HG02798 (cell line): ENCODE data around the gene ARRB1.
"Not testable (repeated sequence)": the region's sequence is repeated elsewhere in the genome, so short reads cannot be mapped to it uniquely, and the experiment has no call there.

ENCODE experiments used
- ATAC-seq: cut with Tn5 transposase; IDR thresholded peaks from one replicate; pipeline ENCODE4 v1.9.1; 2021; ENCODE audit warnings: mild to moderate bottlenecking; ENCODE audit not compliant: unreplicated experiment, poor library complexity

ARRB1 gene

GRCh38 chr11:75277991-75278790 lies 73.3 kb downstream of the ARRB1 start:
- ATAC-seq = no peak

GRCh38 chr11:75277211-75277805 lies 74.2 kb downstream of the ARRB1 start:
- ATAC-seq = no peak

- ATAC-seq = no peak
Measured at GRCh38 chr11:75276686-75277085, 74.8 kb downstream of the ARRB1 start.

- no peak for ATAC-seq
Measured at GRCh38 chr11:75276186-75276585, 75.3 kb downstream of the ARRB1 start.

GRCh38 chr11:75275581-75275980 lies 75.9 kb downstream of the ARRB1 start:
- ATAC-seq = no peak

- ATAC-seq = not testable (repeated sequence)
Measured at GRCh38 chr11:75274716-75275115, 76.7 kb downstream of the ARRB1 start.

GRCh38 chr11:75273411-75274391 lies 77.8 kb downstream of the ARRB1 start:
- ATAC-seq = no peak

- no peak for ATAC-seq
Measured at GRCh38 chr11:75272821-75273301, 78.6 kb downstream of the ARRB1 start.

- no peak for ATAC-seq
Measured at GRCh38 chr11:75272391-75272790, 79.1 kb downstream of the ARRB1 start.

GRCh38 chr11:75271730-75272129 lies 79.7 kb downstream of the ARRB1 start:
- no peak for ATAC-seq

- ATAC-seq = no peak
Measured at GRCh38 chr11:75270896-75271418, 80.5 kb downstream of the ARRB1 start.

GRCh38 chr11:75269896-75270295 lies 81.6 kb downstream of the ARRB1 start:
- ATAC-seq = no peak

GRCh38 chr11:75269367-75269660 lies 82.1 kb downstream of the ARRB1 start:
- ATAC-seq = no peak

- ATAC-seq = no peak
Measured at GRCh38 chr11:75268626-75269366, 82.7 kb downstream of the ARRB1 start.

- no peak for ATAC-seq
Measured at GRCh38 chr11:75267171-75267970, 84.1 kb downstream of the ARRB1 start.

- no peak for ATAC-seq
Measured at GRCh38 chr11:75265851-75266531, 85.5 kb downstream of the ARRB1 start.

- no peak for ATAC-seq
Measured at GRCh38 chr11:75264971-75265370, 86.5 kb downstream of the ARRB1 start.

GRCh38 chr11:75264356-75264755 lies 87.1 kb downstream of the ARRB1 start:
- no peak for ATAC-seq

- ATAC-seq = no peak
Measured at GRCh38 chr11:75263944-75264349, 87.5 kb downstream of the ARRB1 start.
